GM04504 (cell line): ENCODE measurements around the gene THSD4.
"Not testable (repeated sequence)": the region's sequence is repeated elsewhere in the genome, so short reads cannot be mapped to it uniquely, and the experiment has no call there.

Experiments
- DNase-seq: peaks from one replicate; pipeline ENCODE4 v3.0.0-alpha.2; 2012; ENCODE audit warnings: low read depth

Gene THSD4

DNA sequence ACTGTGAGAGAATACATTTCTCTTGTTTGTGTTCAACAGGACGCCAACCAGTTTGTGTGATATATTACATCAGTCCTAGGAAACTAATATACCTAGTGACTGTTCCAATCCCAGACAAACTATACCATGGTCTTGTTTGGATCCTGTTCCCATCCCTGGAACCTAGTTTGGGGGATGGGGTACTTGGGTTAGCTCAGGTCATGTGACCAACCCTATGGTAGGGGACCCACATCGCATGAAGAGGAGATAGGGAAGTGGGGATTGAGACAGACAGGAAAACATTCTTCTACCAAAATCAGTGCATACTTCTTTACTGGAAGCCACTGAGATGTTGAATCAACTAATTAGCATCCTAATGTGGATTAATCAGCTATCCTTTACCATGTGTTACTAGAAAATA is 146.1 kb downstream of the THSD4 start:
- DNase-seq, result no peak

DNA sequence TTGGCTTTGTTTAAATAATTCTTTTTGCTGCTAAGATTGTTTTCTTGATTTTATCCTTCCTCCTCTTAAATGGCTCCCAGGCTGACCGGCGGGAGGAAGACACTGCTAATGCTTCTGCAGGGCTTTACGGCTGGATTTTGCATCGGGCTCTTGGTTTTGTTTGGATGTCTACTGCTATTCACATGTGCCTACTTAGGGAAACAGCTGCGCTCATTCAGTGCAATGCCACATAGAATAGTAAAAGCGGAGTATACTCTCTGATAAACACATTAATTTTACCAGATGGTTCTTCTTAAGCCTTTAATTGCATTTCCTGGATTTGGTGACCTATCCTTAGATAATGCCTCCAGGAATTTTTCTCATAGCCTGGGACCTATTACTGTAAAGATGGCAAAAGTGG is 146.6 kb downstream of the THSD4 start:
- no peak for DNase-seq

DNA sequence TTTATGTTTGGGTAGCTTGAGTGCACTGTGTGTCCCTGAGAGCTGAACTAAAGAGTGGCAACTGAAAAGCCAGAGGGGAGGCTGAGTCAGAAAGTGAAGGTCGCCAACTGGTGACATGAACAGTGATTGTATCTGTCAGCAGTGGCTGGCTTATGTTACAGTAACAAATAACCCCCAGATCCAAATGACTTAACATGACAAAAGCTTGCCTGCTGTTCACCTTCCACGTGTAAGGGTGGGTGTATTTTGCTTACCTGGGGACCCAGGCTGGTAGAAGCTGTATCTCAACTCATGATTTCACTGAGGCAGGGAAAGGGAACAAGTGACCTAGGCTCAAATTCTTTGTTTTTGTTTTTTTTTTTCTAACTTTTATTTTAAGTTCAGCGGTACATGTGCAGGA is 147.3 kb downstream of the THSD4 start:
- no peak for DNase-seq

DNA sequence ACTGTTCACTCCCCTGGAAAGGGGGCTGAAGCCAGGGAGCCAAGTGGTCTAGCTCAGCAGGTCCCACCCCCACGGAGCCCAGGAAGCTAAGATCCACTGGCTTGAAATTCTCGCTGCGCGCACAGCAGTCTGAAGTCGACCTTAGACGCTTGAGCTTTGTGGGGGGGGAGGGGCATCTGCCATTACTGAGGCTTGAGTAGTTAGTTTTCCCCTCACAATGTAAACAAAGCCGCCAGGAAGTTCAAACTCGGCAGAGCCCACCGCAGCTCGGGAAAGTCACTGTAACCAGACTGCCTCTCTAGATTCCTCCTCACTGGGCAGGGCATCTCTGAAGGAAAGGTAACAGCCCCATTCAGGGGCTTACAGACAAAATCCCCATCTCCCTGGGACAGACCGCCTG is 150.3 kb downstream of the THSD4 start:
- not testable (repeated sequence) for DNase-seq

DNA sequence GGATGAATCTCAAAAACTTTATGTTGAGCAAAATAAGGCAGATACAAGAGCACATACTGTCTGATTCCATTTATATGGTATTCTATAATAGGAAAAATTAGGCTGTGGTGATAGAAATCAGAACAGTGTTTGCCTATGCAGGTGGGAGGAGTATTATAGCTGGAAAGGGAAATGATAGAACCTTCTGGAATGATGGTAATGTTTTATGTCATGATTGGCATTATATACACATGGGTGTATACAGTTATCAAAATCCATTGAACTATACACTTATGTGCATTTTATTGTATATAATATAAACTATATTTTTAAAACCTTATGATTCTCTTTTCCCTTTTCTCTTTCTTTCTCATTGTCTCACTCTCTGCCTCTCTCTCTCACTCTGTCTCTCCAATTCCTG is 156.1 kb downstream of the THSD4 start:
- no peak for DNase-seq

DNA sequence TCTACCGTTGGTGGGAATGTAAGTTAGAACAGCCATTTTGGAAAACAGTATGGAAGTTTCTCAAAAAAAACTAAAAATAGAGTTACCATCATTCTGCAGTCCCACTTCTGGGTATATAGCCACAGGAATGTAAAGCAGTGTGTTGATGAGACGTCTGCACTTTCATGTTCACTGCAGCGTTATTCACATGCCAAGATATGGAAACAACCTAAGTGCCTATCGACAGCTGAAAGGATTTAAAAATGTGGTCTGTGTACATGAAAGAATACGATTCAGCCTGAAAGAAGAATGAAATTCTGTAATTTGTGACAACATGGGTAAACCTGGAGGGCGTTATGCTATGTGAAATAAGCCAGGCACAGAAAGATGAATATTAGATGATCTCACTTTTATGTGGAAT is 157.7 kb downstream of the THSD4 start:
- DNase-seq, result no peak

DNA sequence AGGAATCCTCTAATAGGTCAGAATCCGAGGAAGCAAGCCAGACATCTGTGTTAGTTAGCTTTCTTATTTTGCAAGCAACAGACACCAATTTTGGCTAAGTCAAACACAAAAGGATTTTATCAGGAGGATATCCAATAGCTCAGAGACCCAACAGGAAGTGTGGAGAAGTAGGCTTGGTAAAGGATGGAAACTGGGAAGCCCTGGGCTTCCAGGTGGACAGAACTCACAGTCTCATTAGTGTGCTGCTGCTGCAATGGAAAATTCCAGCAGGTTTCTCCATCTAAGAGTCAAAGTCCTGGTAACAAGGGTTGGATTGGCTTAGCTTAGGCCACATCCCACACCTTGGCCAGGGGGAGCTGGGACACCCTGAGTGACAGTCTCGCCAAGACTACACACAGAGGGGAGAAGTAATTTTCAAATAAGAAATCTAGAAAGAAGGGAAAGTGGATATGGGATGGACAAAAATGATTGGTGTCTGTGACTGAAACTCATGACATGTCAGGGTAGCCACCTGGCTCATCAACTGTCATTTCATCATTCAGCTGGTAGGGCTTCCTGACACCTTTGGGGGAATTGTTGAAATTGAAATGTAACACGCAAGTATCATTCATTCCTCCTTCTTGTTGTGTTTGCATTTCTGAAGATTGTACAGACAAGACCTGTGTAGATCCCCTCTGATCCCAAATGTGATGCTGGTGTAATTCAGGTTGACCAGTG is 158.6 kb downstream of the THSD4 start:
- no peak for DNase-seq

DNA sequence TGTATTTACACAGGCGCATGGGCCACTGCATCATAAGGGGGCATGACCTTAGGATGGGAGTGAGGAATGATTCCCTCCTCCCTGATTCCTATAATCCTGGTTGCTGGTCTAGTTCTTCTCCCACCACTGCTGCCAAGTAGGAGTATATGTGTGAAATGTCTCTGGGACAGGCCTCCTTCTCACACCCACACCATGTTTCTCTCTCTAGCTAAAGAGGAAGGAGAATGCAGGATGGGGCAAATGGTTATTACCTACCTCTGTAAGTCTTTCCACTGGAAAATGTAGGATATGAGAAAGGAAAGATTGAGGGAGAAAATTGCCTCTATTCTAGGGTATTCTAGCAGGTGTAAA is 159.2 kb downstream of the THSD4 start:
- DNase-seq, result no peak

DNA sequence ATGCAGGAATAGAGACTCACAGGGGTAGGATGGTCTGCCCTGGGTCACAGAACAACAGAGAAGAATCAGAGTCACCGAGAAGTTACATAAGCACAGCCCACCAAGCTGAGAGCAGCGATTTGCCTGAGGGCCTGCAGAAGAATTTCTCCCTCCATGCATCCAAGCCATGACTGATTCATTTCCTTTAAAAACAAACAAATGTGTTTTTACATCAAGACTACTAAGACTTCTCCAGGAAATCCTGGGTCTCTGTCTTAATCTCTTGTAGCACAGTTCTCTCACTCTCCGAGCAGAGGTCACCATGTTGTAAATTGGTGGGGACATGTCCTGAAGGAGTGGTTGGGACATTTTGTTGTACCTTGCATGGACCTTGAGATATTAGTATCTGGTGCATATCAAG is 159.8 kb downstream of the THSD4 start:
- no peak for DNase-seq

DNA sequence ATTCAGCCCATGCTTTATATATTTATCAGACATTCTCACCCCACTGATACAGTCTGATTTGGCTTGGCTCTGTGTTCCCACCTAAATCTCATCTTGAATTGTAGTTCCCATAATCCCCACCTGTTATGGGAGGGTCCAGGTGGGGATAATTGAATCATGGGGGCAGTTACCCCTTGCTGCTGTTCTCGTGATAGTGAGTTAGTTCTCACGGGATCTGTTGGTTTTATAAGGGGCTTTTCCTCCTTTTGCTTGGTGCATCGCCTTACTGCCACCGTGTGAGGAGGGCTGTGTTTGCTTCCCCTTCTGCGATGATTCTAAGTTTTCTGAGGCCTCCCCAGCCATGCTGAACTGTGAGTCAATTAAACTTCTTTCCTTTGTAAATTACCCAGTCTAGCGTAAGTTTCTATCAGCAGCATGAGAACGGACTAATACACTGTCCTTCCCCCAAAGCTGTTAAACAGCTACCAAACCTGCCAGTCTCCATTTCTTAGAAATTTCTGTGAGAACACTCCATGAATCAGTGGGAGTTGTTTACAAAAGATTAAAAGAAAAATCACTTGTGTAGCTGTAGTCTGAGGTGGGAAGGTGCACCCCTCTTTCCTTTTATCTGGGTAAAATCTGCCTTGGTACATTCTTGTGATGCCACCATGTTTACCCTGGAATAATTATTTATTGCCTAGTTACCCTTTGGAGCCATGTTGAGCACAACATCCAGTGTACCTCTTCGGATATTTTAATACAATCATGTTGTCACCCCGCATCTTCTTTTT is 160.5 kb downstream of the THSD4 start:
- DNase-seq, result no peak

DNA sequence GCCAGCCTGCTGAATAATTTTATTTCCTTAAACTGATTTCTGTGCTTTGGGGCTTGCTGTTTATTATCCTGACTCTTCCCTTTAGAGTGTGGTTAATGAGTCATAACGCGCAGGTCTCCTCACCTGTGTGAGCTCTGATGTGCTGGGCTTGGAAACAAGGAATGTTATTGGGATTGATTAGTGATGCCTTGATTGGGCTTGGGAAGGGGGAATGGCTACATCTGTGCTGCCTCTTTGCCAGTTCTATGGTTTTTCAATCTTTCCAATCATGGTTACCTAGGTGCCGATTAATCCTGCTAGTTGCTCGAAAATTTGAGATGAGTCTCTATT is 161.0 kb downstream of the THSD4 start:
- DNase-seq, result no peak

DNA sequence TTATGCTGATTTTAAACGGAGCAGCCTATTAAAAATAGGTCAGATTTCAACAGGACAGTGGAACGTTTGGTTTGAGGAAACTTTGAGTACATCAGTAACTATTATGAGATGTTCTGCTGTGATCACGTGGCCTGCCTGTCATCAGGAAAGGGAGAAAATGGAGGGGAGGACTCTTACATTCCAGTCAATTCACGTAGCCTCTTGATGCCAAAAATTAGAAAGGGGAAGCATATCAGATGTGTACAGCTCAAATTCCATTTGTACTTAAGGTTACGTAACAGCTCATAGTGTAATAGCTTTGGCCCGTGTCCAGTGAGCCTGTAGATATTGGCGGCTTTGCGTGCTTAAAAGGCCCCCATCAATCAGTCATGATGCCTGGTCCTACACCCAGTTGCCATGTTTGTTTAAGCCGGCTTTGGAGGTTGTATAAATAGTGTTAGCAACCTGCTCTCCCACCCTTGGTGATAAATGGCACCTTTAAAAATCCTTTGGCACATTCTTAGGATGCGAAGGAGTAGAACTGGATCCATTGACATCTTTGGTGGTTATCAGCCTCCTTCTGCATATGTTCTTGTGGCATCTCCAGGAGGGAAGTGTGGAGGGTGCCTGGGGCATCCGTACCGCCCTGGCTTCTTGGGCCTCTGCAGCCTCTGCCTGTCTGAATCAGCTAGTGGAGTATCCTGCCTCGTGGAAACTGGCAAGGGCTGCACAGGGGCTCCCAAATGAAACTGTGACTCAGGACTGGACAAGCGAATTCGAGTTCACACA is 163.9 kb downstream of the THSD4 start:
- DNase-seq, result peak; percentile 78

DNA sequence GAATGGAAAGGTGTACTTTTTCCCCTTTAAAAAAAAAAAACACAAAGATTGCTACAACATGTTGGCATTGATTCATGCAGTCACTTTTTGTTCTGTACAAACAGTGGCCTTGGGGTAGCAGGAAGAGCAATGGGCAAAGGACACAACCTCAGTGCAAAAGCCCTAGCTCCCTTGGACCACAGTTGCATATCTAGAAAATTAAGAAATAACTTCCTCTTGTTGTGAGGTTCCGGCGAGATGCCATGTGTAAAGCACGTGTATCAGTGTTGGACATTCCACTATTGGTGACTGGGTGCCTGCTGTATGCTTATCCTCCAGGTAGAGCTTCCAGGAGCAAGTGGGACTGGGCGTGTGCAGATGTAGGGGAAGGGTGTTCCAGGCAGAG is 164.5 kb downstream of the THSD4 start:
- no peak for DNase-seq

DNA sequence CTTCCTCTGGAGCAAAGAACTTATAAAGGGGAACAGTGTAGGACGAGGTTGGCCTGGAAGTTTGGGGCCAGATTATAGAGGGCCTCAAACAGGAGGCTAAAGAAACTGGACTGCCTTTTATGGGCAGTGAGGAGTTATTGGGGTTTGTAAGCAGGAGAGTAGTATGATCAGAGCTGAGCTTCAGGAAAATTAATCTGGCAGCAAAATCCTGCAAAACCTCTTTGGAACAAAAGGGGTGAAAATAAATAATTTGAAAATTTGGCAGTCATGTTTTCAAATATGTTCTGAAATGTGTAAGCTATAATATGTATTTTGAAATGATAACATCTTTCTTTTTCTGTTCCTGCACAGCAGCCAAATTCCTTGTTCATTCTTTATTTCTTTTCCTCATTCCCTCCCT is 164.9 kb downstream of the THSD4 start:
- DNase-seq, result no peak

DNA sequence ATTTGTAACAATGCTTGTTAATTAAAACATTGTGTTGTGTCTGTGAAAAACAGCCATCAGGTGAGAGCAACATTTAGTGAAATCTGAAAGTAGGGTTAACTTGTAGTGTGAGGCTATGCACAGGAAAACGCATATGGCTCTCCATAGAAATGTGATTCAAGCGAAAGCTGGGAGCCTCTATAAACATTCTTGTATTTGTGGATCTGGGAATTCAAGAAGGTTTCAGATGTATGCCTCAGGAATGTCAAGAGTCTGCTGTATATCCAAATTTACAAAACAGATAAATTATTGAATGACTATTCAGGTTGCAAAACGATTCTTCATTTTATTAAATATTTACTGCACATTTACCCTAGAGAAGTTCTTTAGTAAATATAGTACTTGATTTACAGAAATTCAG is 166.0 kb downstream of the THSD4 start:
- no peak for DNase-seq

DNA sequence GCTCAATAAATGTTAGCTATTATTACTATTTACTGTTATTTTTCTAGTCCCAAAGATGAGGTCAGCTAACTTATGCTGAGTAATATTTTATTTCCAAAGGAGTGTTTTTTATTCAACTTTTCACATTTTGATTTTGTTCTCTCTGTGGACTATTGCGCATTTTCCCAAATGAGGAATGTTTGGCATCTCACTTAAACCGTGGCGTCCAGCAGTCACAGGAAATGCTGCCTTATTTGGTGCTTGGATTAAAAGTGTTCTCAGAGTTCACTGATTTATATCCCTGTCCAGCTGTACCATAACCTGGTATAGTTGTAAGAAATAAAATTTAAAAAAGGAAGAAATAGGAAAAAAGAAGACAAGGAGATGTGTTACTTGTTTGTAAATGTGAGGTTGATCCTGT is 166.8 kb downstream of the THSD4 start:
- DNase-seq, result peak; percentile 59

DNA sequence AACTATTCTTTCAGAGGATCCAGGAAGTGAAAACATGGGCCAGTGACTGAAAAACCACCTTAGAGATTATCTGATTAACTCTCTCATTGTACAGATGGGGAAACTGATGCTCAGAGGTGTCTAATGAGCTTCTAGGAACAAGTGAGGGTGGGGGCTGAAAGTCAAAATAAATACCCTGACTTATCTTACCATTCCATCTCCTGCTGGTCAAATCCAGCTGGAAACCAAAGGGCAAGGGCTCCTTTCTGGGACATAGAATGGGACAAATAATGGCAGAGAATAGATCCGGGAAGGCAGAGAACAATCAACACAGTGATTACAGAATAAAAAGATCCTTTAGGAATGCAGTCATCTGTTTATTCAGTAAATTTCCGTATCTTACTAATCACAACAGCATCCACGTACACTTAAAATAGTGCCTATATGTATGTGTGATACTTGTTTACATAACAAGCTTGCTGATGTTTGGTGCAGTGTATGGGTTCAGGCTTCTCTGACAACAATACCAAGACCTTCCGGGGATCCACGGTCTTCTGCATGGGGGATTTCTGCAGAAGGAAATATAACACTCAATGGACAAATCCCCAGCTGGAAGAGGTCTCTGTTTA is 173.2 kb downstream of the THSD4 start:
- DNase-seq, result no peak

DNA sequence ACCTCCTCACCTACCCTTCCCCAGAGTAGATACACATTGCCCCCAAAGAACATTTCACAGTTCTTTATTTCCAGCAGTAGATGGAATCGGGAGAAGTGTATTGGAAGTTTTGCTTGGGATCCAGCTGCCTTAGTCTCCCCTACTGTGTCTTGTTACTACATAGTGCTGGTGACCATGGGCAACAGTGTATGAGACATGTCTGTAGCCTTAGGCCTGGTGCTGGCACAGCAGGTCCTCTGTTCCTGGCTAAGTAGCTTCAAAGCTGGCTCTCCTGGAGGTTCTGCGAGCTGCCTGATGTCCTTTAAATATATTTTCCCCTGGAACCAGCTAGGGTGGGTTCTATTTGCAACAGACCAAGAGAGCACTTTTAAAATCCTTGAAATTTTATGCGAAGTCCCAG is 174.7 kb downstream of the THSD4 start:
- no peak for DNase-seq

DNA sequence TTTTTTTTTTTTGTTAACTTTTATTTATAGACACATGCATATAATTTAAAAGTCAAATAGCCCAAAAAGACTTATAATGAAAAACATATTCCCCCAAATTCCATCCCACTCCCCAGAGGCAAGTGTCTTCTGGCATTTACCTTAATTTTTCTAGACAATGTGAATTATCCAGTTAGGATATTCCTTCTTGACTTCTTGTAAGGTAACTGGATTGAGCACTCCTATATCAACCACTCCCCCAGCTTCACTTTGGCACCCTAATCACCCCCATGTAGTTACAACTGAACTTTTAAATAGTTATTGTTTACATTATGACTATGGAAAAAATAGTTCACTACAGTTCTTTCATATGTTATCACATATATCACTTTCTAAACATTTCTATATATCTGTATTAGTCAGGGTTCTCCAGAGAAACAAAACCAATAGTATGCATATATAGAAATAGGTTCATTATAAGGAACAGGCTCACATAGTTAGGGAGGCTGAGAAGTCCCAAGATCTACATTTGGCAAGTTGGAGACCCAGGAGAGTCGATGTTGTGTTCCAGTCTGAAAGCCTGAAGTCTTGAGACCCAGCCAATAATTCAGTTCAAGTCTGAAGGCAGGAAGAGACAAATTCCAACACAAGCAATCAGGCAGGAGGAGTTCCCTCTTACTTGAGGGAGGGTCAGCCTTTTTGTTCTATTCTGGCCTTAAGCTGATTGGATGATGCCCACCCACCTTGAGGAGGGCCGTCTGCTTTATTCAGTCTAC is 175.8 kb downstream of the THSD4 start:
- no peak for DNase-seq

DNA sequence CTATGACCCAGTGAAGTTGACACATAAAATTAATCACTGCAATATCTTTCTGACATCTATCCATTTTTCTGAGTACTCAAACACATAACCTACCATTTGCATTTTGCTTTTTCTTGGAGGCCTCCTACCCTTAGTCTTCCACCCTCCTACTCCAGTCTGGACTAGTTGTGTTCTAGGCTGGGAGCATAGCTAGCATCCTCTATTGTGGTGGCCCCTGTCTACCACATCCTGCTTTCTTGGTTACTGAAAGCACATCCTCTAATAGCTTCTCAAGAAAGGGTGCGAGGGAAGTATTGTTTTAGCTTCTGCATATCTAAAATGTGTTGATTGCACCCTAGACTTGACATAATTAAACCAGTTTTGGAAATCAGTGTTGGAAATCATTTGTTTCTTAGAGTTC is 176.5 kb downstream of the THSD4 start:
- no peak for DNase-seq

DNA sequence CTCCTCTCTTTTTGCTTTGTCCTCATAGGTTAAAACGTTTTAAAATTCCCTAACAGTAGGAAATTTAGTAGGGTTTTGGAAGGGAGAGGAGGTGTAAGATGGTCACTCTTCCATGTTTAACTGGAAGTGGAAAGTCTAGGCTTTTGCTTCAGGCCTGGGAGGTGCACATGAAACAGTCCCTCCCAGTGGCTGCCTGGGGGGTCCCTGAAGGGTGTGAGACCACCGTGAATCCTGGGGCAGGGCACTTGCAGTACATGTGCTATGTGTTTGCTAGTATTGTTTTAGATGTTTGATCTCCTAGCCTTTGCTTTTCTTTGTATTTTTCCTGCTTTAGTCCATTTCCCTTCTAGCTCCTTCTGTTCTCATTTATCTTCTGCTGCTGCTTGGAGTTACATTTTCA is 178.5 kb downstream of the THSD4 start:
- no peak for DNase-seq

DNA sequence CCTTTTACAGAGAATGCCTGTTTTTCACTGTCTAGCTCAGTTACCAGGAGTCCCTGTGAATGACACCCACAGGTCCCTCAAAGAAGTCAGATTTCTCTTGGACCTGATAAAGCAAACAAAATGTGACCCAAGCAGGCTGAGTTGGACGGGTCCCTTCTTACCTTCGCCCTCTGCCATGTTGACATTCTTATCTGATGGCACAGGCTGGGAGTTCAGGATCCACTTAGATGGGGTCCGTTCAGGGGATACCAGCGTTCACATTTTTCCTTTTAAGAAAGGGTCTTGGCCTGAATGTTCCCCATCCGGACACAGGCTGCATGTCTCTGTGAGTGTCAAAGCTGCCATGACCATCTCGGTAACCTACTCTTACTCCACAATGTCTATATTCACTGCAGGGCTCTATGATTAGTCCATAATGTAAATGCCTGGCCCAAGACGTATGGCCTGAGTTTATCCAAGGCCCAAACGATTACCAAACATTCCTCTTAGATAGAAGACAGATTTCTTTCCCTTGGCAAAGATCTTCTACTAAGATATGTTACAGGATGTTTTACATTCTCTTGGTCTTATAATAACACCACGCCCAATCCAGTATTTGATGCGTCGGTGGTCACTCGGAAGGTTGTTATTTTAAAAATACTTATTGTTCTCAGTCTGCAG is 179.1 kb downstream of the THSD4 start:
- DNase-seq, result peak; percentile 51
